HepG2 (cell line): ENCODE measurements around the gene GPT2. TPM values are rescaled to one million over a fixed set of nuclear protein-coding genes. Genes with fewer than 3 reads are reported as not detected.

ENCODE experiments used
- KAT7 ChIP-seq: IDR thresholded peaks from 2 replicates; pipeline ENCODE4 v1.6.1; 2018; ENCODE audit warnings: borderline replicate concordance, missing compliant biosample characterization
- PHF20 ChIP-seq: sonication (generic); formaldehyde crosslinking; IDR thresholded peaks from 2 replicates; pipeline ENCODE4 v1.5.0; 2020; ENCODE audit warnings: mild to moderate bottlenecking, missing genetic modification reagents
- polyA plus RNA-seq, 8 experiments: library from polyadenylated mRNA; depleted of rRNA in 3 of 8; stranded (reverse) in 7 of 8; unstranded in 1 of 8; fragments of >200 nt; fragmentation: Illumina TruSeq in 4 of 8; extraction: Trizol in 4 of 8; gene quantifications; 2 replicates each; pipeline versions ENCODE4 v1.2.1 to v1.2.3, GENCODE V29; 2011 to 2016; ENCODE audit warnings: low read depth in 4 of 8, missing spikeins in 1 of 8, mixed read lengths in 1 of 8; ENCODE audit not compliant: insufficient read depth in 1 of 8
- total RNA-seq, 5 experiments: library from RNA; depleted of rRNA; stranded (reverse); fragments of >200 nt; fragmentation: Illumina TruSeq; extraction: Trizol; gene quantifications; 2 replicates each; pipeline ENCODE4 v1.2.3, GENCODE V29; 2016; ENCODE audit warnings: low read depth in 1 of 5
- TF ChIP-seq, protein P1 (sequence below): sonication (generic); formaldehyde crosslinking; IDR thresholded peaks from 2 replicates; pipeline ENCODE4 v1.8.0; 2022; ENCODE audit warnings: missing genetic modification reagents, mild to moderate bottlenecking, borderline replicate concordance
- TF ChIP-seq, protein P2 (sequence below): IDR thresholded peaks from 2 replicates; pipeline ENCODE4 v1.6.1; 2012; ENCODE audit warnings: low read length, improper control_type of control experiment
- TF ChIP-seq, protein P3 (sequence below): sonication (generic); formaldehyde crosslinking; IDR thresholded peaks from 2 replicates; pipeline ENCODE4 v1.8.1; 2023; ENCODE audit warnings: missing genetic modification reagents, mild to moderate bottlenecking, borderline replicate concordance

GPT2 gene
- total and polyA plus RNA-seq, 2 of the 13 experiments (the other 11 are each of a cell fraction or from before 2014, with no cell fraction given), result 138 to 267 TPM

DNA sequence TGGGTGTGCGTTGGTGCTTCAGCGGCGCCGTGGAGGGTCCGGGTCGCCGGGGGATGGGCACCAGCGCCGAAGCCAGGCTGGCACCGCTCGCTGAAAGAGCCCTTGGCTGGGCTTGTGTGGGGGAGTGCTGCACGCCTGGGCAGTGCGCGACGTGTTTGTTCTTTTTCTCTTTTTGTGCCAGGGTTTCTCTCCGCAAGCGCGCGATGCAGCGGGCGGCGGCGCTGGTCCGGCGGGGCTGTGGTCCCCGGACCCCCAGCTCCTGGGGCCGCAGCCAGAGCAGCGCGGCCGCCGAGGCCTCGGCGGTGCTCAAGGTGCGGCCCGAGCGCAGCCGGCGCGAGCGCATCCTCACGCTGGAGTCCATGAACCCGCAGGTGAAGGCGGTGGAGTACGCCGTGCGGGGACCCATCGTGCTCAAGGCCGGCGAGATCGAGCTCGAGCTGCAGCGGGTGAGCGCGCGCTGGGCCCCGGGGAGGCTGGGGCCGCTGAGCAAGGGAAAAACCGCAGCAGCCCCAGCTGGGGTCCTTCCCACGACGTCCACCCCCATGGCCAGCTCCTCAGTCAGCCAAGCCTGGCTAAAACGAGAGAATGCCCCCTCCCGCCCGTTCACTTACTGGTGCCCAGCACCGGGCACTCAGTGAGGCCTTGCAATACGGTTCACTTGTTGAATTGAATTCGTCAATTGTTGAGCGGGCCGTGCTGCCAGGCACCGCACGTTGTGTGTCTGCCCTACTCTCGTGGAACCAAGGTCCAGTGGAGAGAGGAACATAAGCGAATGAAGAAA, 541 bp downstream of the GPT2 start (continued):
- TF ChIP-seq, protein P1, sequence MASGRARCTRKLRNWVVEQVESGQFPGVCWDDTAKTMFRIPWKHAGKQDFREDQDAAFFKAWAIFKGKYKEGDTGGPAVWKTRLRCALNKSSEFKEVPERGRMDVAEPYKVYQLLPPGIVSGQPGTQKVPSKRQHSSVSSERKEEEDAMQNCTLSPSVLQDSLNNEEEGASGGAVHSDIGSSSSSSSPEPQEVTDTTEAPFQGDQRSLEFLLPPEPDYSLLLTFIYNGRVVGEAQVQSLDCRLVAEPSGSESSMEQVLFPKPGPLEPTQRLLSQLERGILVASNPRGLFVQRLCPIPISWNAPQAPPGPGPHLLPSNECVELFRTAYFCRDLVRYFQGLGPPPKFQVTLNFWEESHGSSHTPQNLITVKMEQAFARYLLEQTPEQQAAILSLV (CRISPR knock-in tag), result no peak
- TF ChIP-seq KAT7, result 0 out of 2 replicates have a peak, but pooled peaks have one; percentile 4
- TF ChIP-seq PHF20, result no peak
- TF ChIP-seq, protein P2, sequence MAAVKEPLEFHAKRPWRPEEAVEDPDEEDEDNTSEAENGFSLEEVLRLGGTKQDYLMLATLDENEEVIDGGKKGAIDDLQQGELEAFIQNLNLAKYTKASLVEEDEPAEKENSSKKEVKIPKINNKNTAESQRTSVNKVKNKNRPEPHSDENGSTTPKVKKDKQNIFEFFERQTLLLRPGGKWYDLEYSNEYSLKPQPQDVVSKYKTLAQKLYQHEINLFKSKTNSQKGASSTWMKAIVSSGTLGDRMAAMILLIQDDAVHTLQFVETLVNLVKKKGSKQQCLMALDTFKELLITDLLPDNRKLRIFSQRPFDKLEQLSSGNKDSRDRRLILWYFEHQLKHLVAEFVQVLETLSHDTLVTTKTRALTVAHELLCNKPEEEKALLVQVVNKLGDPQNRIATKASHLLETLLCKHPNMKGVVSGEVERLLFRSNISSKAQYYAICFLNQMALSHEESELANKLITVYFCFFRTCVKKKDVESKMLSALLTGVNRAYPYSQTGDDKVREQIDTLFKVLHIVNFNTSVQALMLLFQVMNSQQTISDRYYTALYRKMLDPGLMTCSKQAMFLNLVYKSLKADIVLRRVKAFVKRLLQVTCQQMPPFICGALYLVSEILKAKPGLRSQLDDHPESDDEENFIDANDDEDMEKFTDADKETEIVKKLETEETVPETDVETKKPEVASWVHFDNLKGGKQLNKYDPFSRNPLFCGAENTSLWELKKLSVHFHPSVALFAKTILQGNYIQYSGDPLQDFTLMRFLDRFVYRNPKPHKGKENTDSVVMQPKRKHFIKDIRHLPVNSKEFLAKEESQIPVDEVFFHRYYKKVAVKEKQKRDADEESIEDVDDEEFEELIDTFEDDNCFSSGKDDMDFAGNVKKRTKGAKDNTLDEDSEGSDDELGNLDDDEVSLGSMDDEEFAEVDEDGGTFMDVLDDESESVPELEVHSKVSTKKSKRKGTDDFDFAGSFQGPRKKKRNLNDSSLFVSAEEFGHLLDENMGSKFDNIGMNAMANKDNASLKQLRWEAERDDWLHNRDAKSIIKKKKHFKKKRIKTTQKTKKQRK, result no peak
- TF ChIP-seq, protein P3, sequence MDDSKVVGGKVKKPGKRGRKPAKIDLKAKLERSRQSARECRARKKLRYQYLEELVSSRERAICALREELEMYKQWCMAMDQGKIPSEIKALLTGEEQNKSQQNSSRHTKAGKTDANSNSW (CRISPR knock-in tag), result 0 out of 2 replicates have a peak, but pooled peaks have one; percentile 35
